HepG2 (cell line): ENCODE data around the gene PDE9A.

Experiments used
- ATAD3A ChIP-seq: sonication (generic); formaldehyde crosslinking; IDR thresholded peaks from 2 replicates; pipeline ENCODE4 v1.4.0; 2020; ENCODE audit warnings: missing genetic modification reagents
- CTCF ChIP-seq: sonication (generic); formaldehyde crosslinking; IDR thresholded peaks from 2 replicates; pipeline ENCODE4 v1.5.0; 2020; ENCODE audit warnings: mild to moderate bottlenecking, missing genetic modification reagents, moderate library complexity
- JUNB ChIP-seq: sonication (generic); formaldehyde crosslinking; IDR thresholded peaks from 2 replicates; pipeline ENCODE4 v1.8.0; 2022; ENCODE audit warnings: missing genetic modification reagents, mild to moderate bottlenecking, borderline replicate concordance
- ZBTB1 ChIP-seq: sonication (generic); formaldehyde crosslinking; IDR thresholded peaks from 2 replicates; pipeline ENCODE4 v1.4.0; 2020; ENCODE audit warnings: missing genetic modification reagents, borderline replicate concordance
- ZBTB38 ChIP-seq: sonication (generic); formaldehyde crosslinking; IDR thresholded peaks from 2 replicates; pipeline ENCODE4 v1.5.1; 2020; ENCODE audit warnings: mild to moderate bottlenecking, missing genetic modification reagents
- ZNF589 ChIP-seq: sonication (generic); formaldehyde crosslinking; conservative IDR thresholded peaks from 2 replicates; pipeline ENCODE4 v1.8.0; 2022; ENCODE audit warnings: mild to moderate bottlenecking, moderate library complexity, missing genetic modification reagents
- ZNF609 ChIP-seq: sonication (generic); formaldehyde crosslinking; IDR thresholded peaks from 2 replicates; pipeline ENCODE4 v1.4.0; 2020; ENCODE audit warnings: mild to moderate bottlenecking, missing genetic modification reagents, borderline replicate concordance
- ZNF670 ChIP-seq: sonication (generic); formaldehyde crosslinking; IDR thresholded peaks from 2 replicates; pipeline ENCODE4 v1.8.0; 2022; ENCODE audit warnings: mild to moderate bottlenecking, missing genetic modification reagents, borderline replicate concordance

GRCh38 chr21:42744520-42745445 lies 91.4 kb downstream of the PDE9A start:
- TF ChIP-seq JUNB (CRISPR knock-in tag): no peak
- TF ChIP-seq ZBTB38 (CRISPR knock-in tag): no peak
- TF ChIP-seq ATAD3A: no peak
- TF ChIP-seq CTCF: no peak
- no peak for TF ChIP-seq ZNF609
- no peak for TF ChIP-seq ZBTB1
- TF ChIP-seq ZNF589: no peak
- no peak for TF ChIP-seq ZNF670 (CRISPR knock-in tag)
